Measurements from ENCODE around the gene TNRC6B.

DNA sequence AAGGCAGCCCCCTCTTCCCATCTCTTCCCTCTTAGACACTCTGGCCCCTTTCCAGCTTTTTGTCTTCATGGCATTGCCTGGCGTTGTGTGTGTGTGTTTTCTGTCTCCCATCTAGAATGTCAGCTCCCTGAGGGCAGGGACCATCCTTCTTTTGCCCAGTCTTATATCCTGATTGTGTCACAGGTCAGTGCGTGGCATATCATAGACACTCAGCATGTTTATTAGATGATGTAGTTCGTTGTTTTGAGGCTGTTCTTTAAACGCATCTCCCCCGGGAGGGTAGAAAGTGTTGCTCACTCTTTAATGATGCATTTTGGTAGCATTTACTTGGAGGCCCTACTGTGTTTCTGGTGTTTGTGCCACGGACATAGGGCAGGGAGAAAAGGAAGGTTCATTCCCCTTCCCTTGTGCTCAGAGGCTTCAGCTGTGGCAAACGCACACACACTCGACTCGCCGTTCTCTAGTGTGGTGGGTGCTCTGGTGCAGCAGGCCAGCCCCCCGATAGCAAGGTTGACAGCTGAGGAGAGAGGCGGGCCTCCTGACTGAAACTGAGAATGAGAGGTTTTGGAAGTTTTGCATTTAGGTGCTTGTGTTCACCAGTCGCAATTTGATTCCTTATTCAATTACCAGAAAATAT, 60.2 kb downstream of the TNRC6B start:
- TF ChIP-seq, protein P1, sequence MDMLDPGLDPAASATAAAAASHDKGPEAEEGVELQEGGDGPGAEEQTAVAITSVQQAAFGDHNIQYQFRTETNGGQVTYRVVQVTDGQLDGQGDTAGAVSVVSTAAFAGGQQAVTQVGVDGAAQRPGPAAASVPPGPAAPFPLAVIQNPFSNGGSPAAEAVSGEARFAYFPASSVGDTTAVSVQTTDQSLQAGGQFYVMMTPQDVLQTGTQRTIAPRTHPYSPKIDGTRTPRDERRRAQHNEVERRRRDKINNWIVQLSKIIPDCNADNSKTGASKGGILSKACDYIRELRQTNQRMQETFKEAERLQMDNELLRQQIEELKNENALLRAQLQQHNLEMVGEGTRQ (CRISPR knock-in tag; IDR thresholded peaks at IDR 0.05), result no peak
- TF ChIP-seq, protein P2, sequence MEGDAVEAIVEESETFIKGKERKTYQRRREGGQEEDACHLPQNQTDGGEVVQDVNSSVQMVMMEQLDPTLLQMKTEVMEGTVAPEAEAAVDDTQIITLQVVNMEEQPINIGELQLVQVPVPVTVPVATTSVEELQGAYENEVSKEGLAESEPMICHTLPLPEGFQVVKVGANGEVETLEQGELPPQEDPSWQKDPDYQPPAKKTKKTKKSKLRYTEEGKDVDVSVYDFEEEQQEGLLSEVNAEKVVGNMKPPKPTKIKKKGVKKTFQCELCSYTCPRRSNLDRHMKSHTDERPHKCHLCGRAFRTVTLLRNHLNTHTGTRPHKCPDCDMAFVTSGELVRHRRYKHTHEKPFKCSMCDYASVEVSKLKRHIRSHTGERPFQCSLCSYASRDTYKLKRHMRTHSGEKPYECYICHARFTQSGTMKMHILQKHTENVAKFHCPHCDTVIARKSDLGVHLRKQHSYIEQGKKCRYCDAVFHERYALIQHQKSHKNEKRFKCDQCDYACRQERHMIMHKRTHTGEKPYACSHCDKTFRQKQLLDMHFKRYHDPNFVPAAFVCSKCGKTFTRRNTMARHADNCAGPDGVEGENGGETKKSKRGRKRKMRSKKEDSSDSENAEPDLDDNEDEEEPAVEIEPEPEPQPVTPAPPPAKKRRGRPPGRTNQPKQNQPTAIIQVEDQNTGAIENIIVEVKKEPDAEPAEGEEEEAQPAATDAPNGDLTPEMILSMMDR (IDR thresholded peaks at IDR 0.05), result no peak
- TF ChIP-seq E2F4 (CRISPR knock-in tag; IDR thresholded peaks at IDR 0.05; ENCODE audit: borderline replicate concordance, low read depth) (no peak), ETV6 (CRISPR knock-in tag; IDR thresholded peaks at IDR 0.05) (no peak), MAX (CRISPR knock-in tag; IDR thresholded peaks at IDR 0.05) (no peak), CREB1 (CRISPR knock-in tag; IDR thresholded peaks at IDR 0.05) (no peak), ARID4B (CRISPR knock-in tag; IDR thresholded peaks at IDR 0.05; ENCODE audit: borderline replicate concordance) (no peak), FOXJ3 (CRISPR knock-in tag; IDR thresholded peaks at IDR 0.05; ENCODE audit: borderline replicate concordance) (no peak)
- TF ChIP-seq, protein P3, sequence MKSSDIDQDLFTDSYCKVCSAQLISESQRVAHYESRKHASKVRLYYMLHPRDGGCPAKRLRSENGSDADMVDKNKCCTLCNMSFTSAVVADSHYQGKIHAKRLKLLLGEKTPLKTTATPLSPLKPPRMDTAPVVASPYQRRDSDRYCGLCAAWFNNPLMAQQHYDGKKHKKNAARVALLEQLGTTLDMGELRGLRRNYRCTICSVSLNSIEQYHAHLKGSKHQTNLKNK (CRISPR knock-in tag; IDR thresholded peaks at IDR 0.05), result no peak
- TF ChIP-seq, protein P4, sequence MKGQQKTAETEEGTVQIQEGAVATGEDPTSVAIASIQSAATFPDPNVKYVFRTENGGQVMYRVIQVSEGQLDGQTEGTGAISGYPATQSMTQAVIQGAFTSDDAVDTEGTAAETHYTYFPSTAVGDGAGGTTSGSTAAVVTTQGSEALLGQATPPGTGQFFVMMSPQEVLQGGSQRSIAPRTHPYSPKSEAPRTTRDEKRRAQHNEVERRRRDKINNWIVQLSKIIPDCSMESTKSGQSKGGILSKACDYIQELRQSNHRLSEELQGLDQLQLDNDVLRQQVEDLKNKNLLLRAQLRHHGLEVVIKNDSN (CRISPR knock-in tag; IDR thresholded peaks at IDR 0.05), result no peak
- TF ChIP-seq, protein P5, sequence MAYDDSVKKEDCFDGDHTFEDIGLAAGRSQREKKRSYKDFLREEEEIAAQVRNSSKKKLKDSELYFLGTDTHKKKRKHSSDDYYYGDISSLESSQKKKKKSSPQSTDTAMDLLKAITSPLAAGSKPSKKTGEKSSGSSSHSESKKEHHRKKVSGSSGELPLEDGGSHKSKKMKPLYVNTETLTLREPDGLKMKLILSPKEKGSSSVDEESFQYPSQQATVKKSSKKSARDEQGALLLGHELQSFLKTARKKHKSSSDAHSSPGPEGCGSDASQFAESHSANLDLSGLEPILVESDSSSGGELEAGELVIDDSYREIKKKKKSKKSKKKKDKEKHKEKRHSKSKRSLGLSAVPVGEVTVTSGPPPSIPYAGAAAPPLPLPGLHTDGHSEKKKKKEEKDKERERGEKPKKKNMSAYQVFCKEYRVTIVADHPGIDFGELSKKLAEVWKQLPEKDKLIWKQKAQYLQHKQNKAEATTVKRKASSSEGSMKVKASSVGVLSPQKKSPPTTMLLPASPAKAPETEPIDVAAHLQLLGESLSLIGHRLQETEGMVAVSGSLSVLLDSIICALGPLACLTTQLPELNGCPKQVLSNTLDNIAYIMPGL (CRISPR knock-in tag; IDR thresholded peaks at IDR 0.05), result no peak
